HepG2 (cell line): ENCODE results near the gene GPR68. TPM values are rescaled to one million over a fixed set of nuclear protein-coding genes. Genes with fewer than 3 reads are reported as not detected.

Experiments
- ATAC-seq: fragments of 200-7000 bp; cut with Tn5 transposase; 3 replicates; pipeline ENCODE4 v1.9.1; 2020; ENCODE audit warnings: mild to moderate bottlenecking, moderate library complexity
- BruUV-seq: library from RNA; stranded (reverse); fragments of 400-500 nt; replicated peaks from 2 replicates; lab custom pipeline; 2021; lab: Mats Ljungman, UMichigan
- CTCF ChIA-PET: fragments of 300-600 bp; formaldehyde crosslinking; extraction: SDS; loops from one replicate; lab custom pipeline; 2021; ENCODE audit warnings: low total read pairs, inconsistent platforms, low intra/inter-chr PET ratio; lab: Yijun Ruan, JAX
- POLR2A ChIA-PET: fragments of 350-600 bp; sonication (Branson Sonifier 250); formaldehyde crosslinking; loops from one replicate; lab custom pipeline; 2020; ENCODE audit warnings: antibody characterized with exemption, inconsistent platforms; lab: Yijun Ruan, JAX
- DNase-seq: peaks from one replicate; pipeline ENCODE4 v3.0.0-alpha.2; 2015; ENCODE audit warnings: low spot score
- FAIRE-seq: peaks from 3 replicates; lab custom pipeline; 2011; peaks lifted over from hg19 to GRCh38; lab: Jason Lieb, UNC
- H2AFZ ChIP-seq: one replicate; pipeline ENCODE4 v1.6.1; 2011; ENCODE audit warnings: low read length, inconsistent platforms
- H3K27ac ChIP-seq: fragments of 300-600 bp; 3 replicates; pipeline ENCODE4 v1.8.0; 2011; ENCODE audit warnings: mixed run types, mild to moderate bottlenecking, mixed read lengths, low read length, inconsistent platforms; ENCODE audit not compliant: insufficient read depth; ENCODE audit errors: extremely low read length
- H3K27me3 ChIP-seq, 2 experiments: fragments of 200-600 bp in 1 of 2; 2 replicates in 1 of 2; 3 replicates in 1 of 2; pipeline versions ENCODE4 v1.6.0 to v1.8.0; 2011; ENCODE audit warnings: low read length in 2 of 2, mild to moderate bottlenecking in 2 of 2, moderate library complexity in 2 of 2, inconsistent platforms in 1 of 2; ENCODE audit not compliant: insufficient read depth in 2 of 2, control insufficient read depth in 1 of 2
- H3K36me3 ChIP-seq, 2 experiments: fragments of 200-600 bp in 1 of 2; replicated peaks in 1 of 2; 2 replicates in 1 of 2; 3 replicates in 1 of 2; pipeline versions ENCODE4 v1.5.1 to v1.8.0; 2011; ENCODE audit warnings: low read length in 2 of 2, inconsistent platforms in 1 of 2; ENCODE audit not compliant: insufficient read depth in 2 of 2, control insufficient read depth in 1 of 2
- H3K4me1 ChIP-seq: 2 replicates; pipeline ENCODE4 v1.5.1; 2012; ENCODE audit warnings: low read length, inconsistent platforms; ENCODE audit not compliant: insufficient read depth
- H3K4me2 ChIP-seq: 2 replicates; pipeline ENCODE4 v1.6.0; 2011; ENCODE audit warnings: low read depth, low read length, inconsistent platforms
- H3K4me3 ChIP-seq, 3 experiments: fragments of 200-600 bp in 1 of 3; sonication (generic), shearing (Covaris generic) in 1 of 3; replicated peaks in 1 of 3; 2 replicates each; pipeline ENCODE4 v1.5.1; 2011 to 2016; ENCODE audit warnings: low read length in 3 of 3, inconsistent platforms in 2 of 3, low read depth in 2 of 3, mild to moderate bottlenecking in 2 of 3, control low read depth in 1 of 3, mixed read lengths in 1 of 3; ENCODE audit not compliant: insufficient read depth in 1 of 3
- H3K79me2 ChIP-seq: one replicate; pipeline ENCODE4 v1.6.1; 2011; ENCODE audit warnings: low read length, inconsistent platforms; ENCODE audit not compliant: insufficient read depth
- H3K9ac ChIP-seq: 2 replicates; pipeline ENCODE4 v1.6.0; 2011; ENCODE audit warnings: mild to moderate bottlenecking, low read depth, low read length, inconsistent platforms; ENCODE audit not compliant: insufficient read depth
- H3K9me3 ChIP-seq: 2 replicates; pipeline ENCODE4 v1.5.1; 2012; ENCODE audit warnings: mild to moderate bottlenecking, low read length
- H4K20me1 ChIP-seq: 2 replicates; pipeline ENCODE4 v1.6.0; 2011; ENCODE audit warnings: inconsistent platforms, mild to moderate bottlenecking, low read length, moderate library complexity; ENCODE audit not compliant: insufficient read depth
- KDM5B ChIP-seq: sonication (generic); formaldehyde crosslinking; IDR thresholded peaks from 2 replicates; pipeline ENCODE4 v1.4.0; 2020; ENCODE audit warnings: missing genetic modification reagents, mild to moderate bottlenecking, borderline replicate concordance
- ZBTB1 ChIP-seq: sonication (generic); formaldehyde crosslinking; IDR thresholded peaks from 2 replicates; pipeline ENCODE4 v1.4.0; 2020; ENCODE audit warnings: missing genetic modification reagents, borderline replicate concordance
- ZBTB38 ChIP-seq: sonication (generic); formaldehyde crosslinking; IDR thresholded peaks from 2 replicates; pipeline ENCODE4 v1.5.1; 2020; ENCODE audit warnings: mild to moderate bottlenecking, missing genetic modification reagents
- ZNF225 ChIP-seq: sonication (generic); formaldehyde crosslinking; IDR thresholded peaks from 2 replicates; pipeline ENCODE4 v1.4.0; 2020; ENCODE audit warnings: mild to moderate bottlenecking, missing genetic modification reagents
- WGBS: methylation state at CpG from one replicate; pipeline ENCODE4 v1.1.6; 2017; ENCODE audit warnings: low lambda C conversion rate; 5-methylcytosine and 5-hydroxymethylcytosine counted together
- in situ Hi-C: cut with HindIII; loops from 2 replicates; pipeline ENCODE4 v1.10.0; 2017; ENCODE audit warnings: low pct_unique_long_range_greater_than_20kb; ENCODE audit not compliant: extremely low pct_ligation_motif_present
- intact Hi-C: fragments of 100-400 bp; cut with micrococcal nuclease; formaldehyde crosslinking; loops from one replicate; pipeline ENCODE4 v1.10.0; 2022; ENCODE audit not compliant: unreplicated experiment
- polyA plus RNA-seq, 8 experiments: library from polyadenylated mRNA; depleted of rRNA in 3 of 8; stranded (reverse) in 7 of 8; unstranded in 1 of 8; fragments of >200 nt; fragmentation: Illumina TruSeq in 4 of 8; extraction: Trizol in 4 of 8; gene quantifications; 2 replicates each; pipeline versions ENCODE4 v1.2.1 to v1.2.3, GENCODE V29; 2011 to 2016; ENCODE audit warnings: low read depth in 4 of 8, missing spikeins in 1 of 8, mixed read lengths in 1 of 8; ENCODE audit not compliant: insufficient read depth in 1 of 8
- total RNA-seq, 5 experiments: library from RNA; depleted of rRNA; stranded (reverse); fragments of >200 nt; fragmentation: Illumina TruSeq; extraction: Trizol; gene quantifications; 2 replicates each; pipeline ENCODE4 v1.2.3, GENCODE V29; 2016; ENCODE audit warnings: low read depth in 1 of 5

GPR68 gene
- total and polyA plus RNA-seq, 2 of the 13 experiments (the other 11 are each of a cell fraction or from before 2014, with no cell fraction given), result not detected

DNA sequence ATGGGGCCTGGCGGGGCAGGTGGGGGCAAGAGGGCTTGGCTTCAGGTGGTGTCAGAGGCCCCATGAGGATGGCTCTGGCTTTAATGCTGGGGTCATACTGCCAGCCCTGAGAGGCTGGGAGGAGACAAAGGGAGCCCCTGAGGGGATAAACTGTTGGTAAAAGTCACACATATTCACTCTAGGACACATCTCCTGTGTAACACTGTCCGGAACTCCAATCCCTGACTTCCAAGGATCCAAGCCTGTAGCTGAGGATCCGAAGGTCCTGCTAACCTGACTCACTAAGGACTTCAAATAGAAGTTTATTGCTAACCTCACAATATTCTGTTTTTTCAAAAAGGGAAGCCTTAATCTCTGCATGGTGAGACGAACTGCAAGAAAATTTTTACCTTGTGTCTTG is 39.2 kb upstream of the GPR68 start:
- ATAC-seq, result no peak
- no peaks in the 10 kb centered on the region for H4K20me1 ChIP-seq
- H3K79me2 ChIP-seq, result no peaks in the 10 kb centered on the region
- no TSS peak for BruUV-seq
- peaks cover 9 to 64% of the 10 kb centered on the region in 2 experiments; a peak in 3 of 5 replicates for H3K36me3 ChIP-seq
- DNase-seq, result no peak
- in situ Hi-C loops, result loop anchor here (10.0 kb wide), 1 partner anchor 379 kb away; no protein-coding TSS in a partner anchor
- H3K9ac ChIP-seq, result no peak overlapping the region
- H3K4me2 ChIP-seq, result no peak overlapping the region
- ChIA-PET POLR2A (no interaction called here), CTCF (no interaction called here)
- H3K4me1 ChIP-seq, result no peaks in the 10 kb centered on the region
- no peak for TF ChIP-seq KDM5B (CRISPR knock-in tag)
- no peak for TF ChIP-seq ZBTB1
- WGBS, result 95% methylated on average over 3 of the region's 4 CpGs
- H3K27ac ChIP-seq, result no peak overlapping the region
- no peak overlapping the region for H2AFZ ChIP-seq
- no peaks in the 10 kb centered on the region for H3K27me3 ChIP-seq
- intact Hi-C loops, result no loop called here
- FAIRE-seq, result no peak
- no peaks in the 10 kb centered on the region for H3K9me3 ChIP-seq
- no peak overlapping the region for H3K4me3 ChIP-seq

DNA sequence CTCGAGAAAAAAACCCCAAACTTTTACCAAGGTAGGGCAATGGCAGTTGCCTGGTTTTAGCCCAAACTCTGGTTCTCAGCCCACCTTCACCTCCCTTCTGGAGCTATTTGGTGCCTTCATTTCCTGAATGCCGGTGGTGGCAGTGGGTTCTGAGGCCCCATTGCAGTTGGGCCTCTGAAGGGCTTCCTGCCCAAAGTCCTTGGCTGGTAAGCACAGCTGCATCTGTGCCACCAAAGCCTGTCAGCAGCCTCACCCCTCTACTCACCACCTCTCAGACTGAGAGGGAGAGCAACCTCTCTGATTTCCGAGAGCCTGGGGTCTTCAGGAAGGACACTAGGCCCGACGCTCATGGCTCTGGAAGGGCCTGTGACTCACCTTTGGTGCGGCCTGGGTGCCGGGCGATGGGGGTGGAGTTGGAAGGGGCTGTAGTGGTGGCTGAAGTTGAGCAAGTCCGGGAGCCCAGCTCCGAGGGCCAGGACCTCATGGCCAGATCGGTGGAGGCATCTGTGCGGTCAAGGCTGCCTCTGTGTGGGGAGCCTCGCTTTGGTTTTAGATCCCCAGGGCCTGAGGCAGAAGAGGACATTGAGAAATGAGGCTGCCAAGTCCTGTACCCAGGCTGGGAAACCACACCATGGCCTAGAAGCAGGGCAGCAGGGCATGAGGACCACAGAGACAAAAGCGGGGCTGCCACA is 38.6 kb upstream of the GPR68 start:
- no peaks in the 10 kb centered on the region for H3K27me3 ChIP-seq
- H3K36me3 ChIP-seq, result peaks cover 9 to 65% of the 10 kb centered on the region in 2 experiments; a peak in 3 of 5 replicates
- ChIA-PET POLR2A (no interaction called here), CTCF (no interaction called here)
- no peak overlapping the region for H3K4me2 ChIP-seq
- no peak overlapping the region for H3K27ac ChIP-seq
- H3K9me3 ChIP-seq, result no peaks in the 10 kb centered on the region
- BruUV-seq, result no TSS peak
- WGBS, result 96% methylated on average over 13 of the region's 14 CpGs
- H2AFZ ChIP-seq, result no peak overlapping the region
- ATAC-seq (no peak), DNase-seq (no peak)
- H3K79me2 ChIP-seq, result no peaks in the 10 kb centered on the region
- H4K20me1 ChIP-seq, result no peaks in the 10 kb centered on the region
- H3K4me3 ChIP-seq, result no peak overlapping the region
- H3K4me1 ChIP-seq, result no peaks in the 10 kb centered on the region
- TF ChIP-seq ZBTB38 (CRISPR knock-in tag), result no peak
- TF ChIP-seq ZNF225 (CRISPR knock-in tag), result no peak
- TF ChIP-seq, all 625 proteins: peak for 0
- intact Hi-C loops, result no loop called here
- in situ Hi-C loops, result loop anchor here (10.0 kb wide), 1 partner anchor 378 kb away; no protein-coding TSS in a partner anchor
- no peak for FAIRE-seq
- no peak overlapping the region for H3K9ac ChIP-seq
